Measurements from ENCODE around the gene SLC18A3. TPM values are rescaled to one million over a fixed set of nuclear protein-coding genes. Genes with fewer than 3 reads are reported as not detected.

The SLC18A3 gene
- total and polyA plus RNA-seq, 2 experiments from 2014 or later: 1.4 to 4.3 TPM

DNA sequence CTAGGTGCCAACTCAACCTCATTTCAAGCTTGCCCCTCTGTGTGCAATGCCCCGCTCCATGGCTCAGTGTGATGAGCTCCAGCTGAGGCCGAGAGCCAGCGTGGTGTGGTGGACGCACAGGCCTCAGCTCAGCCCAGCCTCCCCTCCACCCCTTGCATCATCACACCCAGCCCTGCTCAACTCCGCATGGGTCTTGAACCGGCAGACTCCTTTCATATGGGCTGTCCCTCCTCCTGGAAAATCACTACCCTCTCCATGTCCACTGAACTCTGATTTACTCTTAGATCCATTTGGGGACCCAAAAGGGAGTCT is 16.6 kb upstream of the SLC18A3 start:
- no peak overlapping the region for H2AFZ ChIP-seq
- no peak overlapping the region for H3K27ac ChIP-seq
- H4K20me1 ChIP-seq (ENCODE audit: insufficient read depth, poor library complexity, severe bottlenecking): no peaks in the 10 kb centered on the region
- H3K36me3 ChIP-seq (replicated peaks; ENCODE audit: insufficient read depth, low read depth): no peaks in the 10 kb centered on the region
- TF ChIP-seq, protein P1, sequence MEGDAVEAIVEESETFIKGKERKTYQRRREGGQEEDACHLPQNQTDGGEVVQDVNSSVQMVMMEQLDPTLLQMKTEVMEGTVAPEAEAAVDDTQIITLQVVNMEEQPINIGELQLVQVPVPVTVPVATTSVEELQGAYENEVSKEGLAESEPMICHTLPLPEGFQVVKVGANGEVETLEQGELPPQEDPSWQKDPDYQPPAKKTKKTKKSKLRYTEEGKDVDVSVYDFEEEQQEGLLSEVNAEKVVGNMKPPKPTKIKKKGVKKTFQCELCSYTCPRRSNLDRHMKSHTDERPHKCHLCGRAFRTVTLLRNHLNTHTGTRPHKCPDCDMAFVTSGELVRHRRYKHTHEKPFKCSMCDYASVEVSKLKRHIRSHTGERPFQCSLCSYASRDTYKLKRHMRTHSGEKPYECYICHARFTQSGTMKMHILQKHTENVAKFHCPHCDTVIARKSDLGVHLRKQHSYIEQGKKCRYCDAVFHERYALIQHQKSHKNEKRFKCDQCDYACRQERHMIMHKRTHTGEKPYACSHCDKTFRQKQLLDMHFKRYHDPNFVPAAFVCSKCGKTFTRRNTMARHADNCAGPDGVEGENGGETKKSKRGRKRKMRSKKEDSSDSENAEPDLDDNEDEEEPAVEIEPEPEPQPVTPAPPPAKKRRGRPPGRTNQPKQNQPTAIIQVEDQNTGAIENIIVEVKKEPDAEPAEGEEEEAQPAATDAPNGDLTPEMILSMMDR (IDR thresholded peaks at IDR 0.05; ENCODE audit: poor library complexity): no peak
- TF ChIP-seq EZH2 (IDR thresholded peaks at IDR 0.05; ENCODE audit: borderline replicate concordance) (no peak), EZH2phosphoT487 (IDR thresholded peaks at IDR 0.05; ENCODE audit: low read depth, severe bottlenecking, unreplicated experiment) (no peak)
- no peaks in the 10 kb centered on the region for H3K4me1 ChIP-seq (ENCODE audit: insufficient read depth)
- H3K79me2 ChIP-seq: no peaks in the 10 kb centered on the region
- H3K9me3 ChIP-seq (ENCODE audit: low read depth): no peaks in the 10 kb centered on the region
- no peak for DNase-seq (ENCODE audit: low spot score)
- 97% methylated on average over 6 of the region's 6 CpGs for WGBS (ENCODE audit: low lambda C conversion rate, missing lambda C conversion rate)
- no peak overlapping the region for H3K4me2 ChIP-seq
- no peaks in the 10 kb centered on the region for H3K9me2 ChIP-seq (replicated peaks; ENCODE audit: insufficient read depth)
- no peak overlapping the region for H3K4me3 ChIP-seq
- no peaks in the 10 kb centered on the region for H3K27me3 ChIP-seq

DNA sequence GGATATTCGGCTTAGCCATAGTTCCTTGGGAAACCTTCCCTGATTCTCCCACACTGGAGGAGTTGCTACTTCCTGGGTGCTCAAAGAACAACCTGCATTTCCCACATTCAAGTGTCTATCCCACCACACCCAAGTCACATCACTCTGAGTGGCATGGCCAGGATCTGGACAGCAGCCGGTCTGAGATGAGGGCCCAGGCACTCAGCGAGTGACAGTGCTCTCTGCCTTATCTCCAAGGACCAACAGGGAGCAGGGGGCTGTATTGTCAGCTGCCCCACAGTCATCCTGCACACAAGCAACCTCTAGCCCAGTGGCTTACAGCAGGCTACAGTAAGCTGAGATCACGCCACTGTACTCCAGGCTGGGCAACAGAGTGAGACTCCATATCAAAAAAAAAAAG is 16.1 kb upstream of the SLC18A3 start:
- H3K4me1 ChIP-seq (ENCODE audit: insufficient read depth): no peaks in the 10 kb centered on the region
- WGBS (ENCODE audit: low lambda C conversion rate, missing lambda C conversion rate): 69% methylated on average over 4 of the region's 4 CpGs
- H3K9me2 ChIP-seq (replicated peaks; ENCODE audit: insufficient read depth): no peaks in the 10 kb centered on the region
- H3K36me3 ChIP-seq (replicated peaks; ENCODE audit: insufficient read depth, low read depth): no peaks in the 10 kb centered on the region
- no peak overlapping the region for H3K4me3 ChIP-seq
- H3K79me2 ChIP-seq: no peaks in the 10 kb centered on the region
- no peaks in the 10 kb centered on the region for H4K20me1 ChIP-seq (ENCODE audit: insufficient read depth, poor library complexity, severe bottlenecking)
- no peak overlapping the region for H3K27ac ChIP-seq
- no peak for TF ChIP-seq EZH2phosphoT487 (IDR thresholded peaks at IDR 0.05; ENCODE audit: low read depth, severe bottlenecking, unreplicated experiment)
- no peak overlapping the region for H3K4me2 ChIP-seq
- no peaks in the 10 kb centered on the region for H3K27me3 ChIP-seq
- DNase-seq (ENCODE audit: low spot score): no peak
- H3K9me3 ChIP-seq (ENCODE audit: low read depth): no peaks in the 10 kb centered on the region
- H2AFZ ChIP-seq: no peak overlapping the region

- Histone ChIP-seq H3K4me2 (no peak overlapping the region), H3K4me1 (ENCODE audit: insufficient read depth) (no peaks in the 10 kb centered on the region), H3K27ac (no peak overlapping the region), H3K4me3 (no peak overlapping the region), H3K79me2 (no peaks in the 10 kb centered on the region), H3K9me2 (replicated peaks; ENCODE audit: insufficient read depth) (no peaks in the 10 kb centered on the region), H3K9me3 (ENCODE audit: low read depth) (no peaks in the 10 kb centered on the region), H3K36me3 (replicated peaks; ENCODE audit: insufficient read depth, low read depth) (no peaks in the 10 kb centered on the region), H3K27me3 (no peaks in the 10 kb centered on the region), H2AFZ (no peak overlapping the region), H4K20me1 (ENCODE audit: insufficient read depth, poor library complexity, severe bottlenecking) (no peaks in the 10 kb centered on the region)
- TF ChIP-seq EZH2 (IDR thresholded peaks at IDR 0.05; ENCODE audit: borderline replicate concordance): no peak
- no peak for TF ChIP-seq EZH2phosphoT487 (IDR thresholded peaks at IDR 0.05; ENCODE audit: low read depth, severe bottlenecking, unreplicated experiment)
- TF ChIP-seq, protein P1 (IDR thresholded peaks at IDR 0.05; ENCODE audit: poor library complexity): peak; percentile 89
- 3% methylated on average over 6 of the region's 6 CpGs for WGBS (ENCODE audit: low lambda C conversion rate, missing lambda C conversion rate)
- DNase-seq (ENCODE audit: low spot score): peak; percentile 79
Measured at GRCh38 chr10:49594594-49594993, 15.5 kb upstream of the SLC18A3 start.

GRCh38 chr10:49595003-49595712 is 15.0 kb upstream of the SLC18A3 start:
- Histone ChIP-seq H3K9me3 (ENCODE audit: low read depth) (no peaks in the 10 kb centered on the region), H3K27me3 (no peaks in the 10 kb centered on the region), H3K79me2 (no peaks in the 10 kb centered on the region), H3K4me2 (no peak overlapping the region), H3K36me3 (replicated peaks; ENCODE audit: insufficient read depth, low read depth) (no peaks in the 10 kb centered on the region), H2AFZ (no peak overlapping the region), H3K9me2 (replicated peaks; ENCODE audit: insufficient read depth) (no peaks in the 10 kb centered on the region), H3K27ac (no peak overlapping the region), H3K4me1 (ENCODE audit: insufficient read depth) (no peaks in the 10 kb centered on the region), H3K4me3 (no peak overlapping the region), H4K20me1 (ENCODE audit: insufficient read depth, poor library complexity, severe bottlenecking) (no peaks in the 10 kb centered on the region)
- TF ChIP-seq EZH2phosphoT487 (IDR thresholded peaks at IDR 0.05; ENCODE audit: low read depth, severe bottlenecking, unreplicated experiment): no peak
- no peak for TF ChIP-seq EZH2 (IDR thresholded peaks at IDR 0.05; ENCODE audit: borderline replicate concordance)
- TF ChIP-seq, protein P1 (IDR thresholded peaks at IDR 0.05; ENCODE audit: poor library complexity): no peak
- 78% methylated on average over 10 of the region's 10 CpGs for WGBS (ENCODE audit: low lambda C conversion rate, missing lambda C conversion rate)
- DNase-seq (ENCODE audit: low spot score): no peak
